NB4 (cell line): Measurements from ENCODE around the gene UQCR11.

Source experiments
- DNase-seq: peaks from one replicate; pipeline ENCODE4 v3.0.0; 2010; ENCODE audit warnings: low read depth
- H3K4me3 ChIP-seq: one replicate; pipeline ENCODE4 v1.5.1; 2011; ENCODE audit warnings: mild to moderate bottlenecking, low read depth, low read length, moderate library complexity
- MYC ChIP-seq: IDR thresholded peaks from 2 replicates; pipeline ENCODE4 v1.6.1; 2011; ENCODE audit warnings: low read depth, low read length
- POLR2A ChIP-seq: IDR thresholded peaks from 2 replicates; pipeline ENCODE4 v1.6.1; 2011; ENCODE audit warnings: mild to moderate bottlenecking; ENCODE audit not compliant: insufficient read length; ENCODE audit errors: extremely low read depth
- TF ChIP-seq, protein P1 (sequence below): IDR thresholded peaks from 2 replicates; pipeline ENCODE4 v1.6.1; 2011; ENCODE audit warnings: low read depth, low read length
- TF ChIP-seq, protein P2 (sequence below): IDR thresholded peaks from one replicate; pipeline ENCODE4 v1.5.1; 2012; ENCODE audit warnings: low read depth, low read length

Gene UQCR11

DNA sequence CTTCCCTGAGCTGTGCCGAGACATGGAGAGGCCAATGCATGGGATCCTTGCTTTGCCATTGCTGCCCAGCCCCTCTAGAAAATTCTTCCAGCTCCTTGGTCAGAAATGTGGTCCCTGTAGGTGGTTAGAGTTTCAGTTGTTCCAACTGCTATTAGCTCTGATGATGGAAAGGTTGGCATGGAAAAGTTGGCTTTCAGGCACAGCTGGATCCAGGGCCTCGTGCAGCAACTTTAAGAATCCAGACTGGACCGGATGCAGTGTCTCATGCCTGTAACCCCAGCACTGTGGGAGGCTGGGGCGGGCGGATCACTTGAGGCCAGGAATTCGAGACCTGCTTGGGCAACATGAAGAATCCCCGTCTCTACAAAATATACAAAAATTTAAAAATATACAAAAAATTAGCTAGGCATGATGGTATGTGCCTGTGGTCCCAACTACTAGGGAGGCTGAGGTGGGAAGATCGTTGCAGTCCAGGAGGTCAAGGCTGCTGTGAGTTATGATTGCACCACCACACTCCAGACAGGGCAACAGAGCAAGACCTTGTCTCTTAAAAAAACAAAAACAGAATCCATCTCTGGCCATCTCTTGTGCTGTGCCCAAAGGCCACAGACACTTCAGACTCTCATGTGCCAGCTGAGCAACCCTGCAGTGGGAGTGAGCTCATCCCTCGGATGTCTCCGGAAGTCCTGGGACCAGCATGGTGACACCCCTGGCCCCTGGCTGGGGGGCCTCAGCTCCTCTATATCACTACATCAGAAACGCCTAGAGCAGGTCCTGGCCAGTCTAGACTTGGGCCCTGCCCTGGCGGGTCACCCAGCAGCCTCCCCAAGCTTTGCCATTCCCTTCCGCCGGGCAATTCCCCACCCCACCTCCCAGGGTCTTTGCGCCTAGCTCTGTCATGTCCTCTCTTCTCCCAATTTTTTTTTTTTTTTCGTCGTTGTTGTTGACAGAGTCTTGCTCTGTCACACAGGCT lies 53.9 kb downstream of the UQCR11 start:
- H3K4me3 ChIP-seq = no peak overlapping the region
- no peak for DNase-seq
- TF ChIP-seq MYC (no peak), POLR2A (no peak)
- TF ChIP-seq, protein P1, sequence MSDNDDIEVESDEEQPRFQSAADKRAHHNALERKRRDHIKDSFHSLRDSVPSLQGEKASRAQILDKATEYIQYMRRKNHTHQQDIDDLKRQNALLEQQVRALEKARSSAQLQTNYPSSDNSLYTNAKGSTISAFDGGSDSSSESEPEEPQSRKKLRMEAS = no peak
- TF ChIP-seq, protein P2, sequence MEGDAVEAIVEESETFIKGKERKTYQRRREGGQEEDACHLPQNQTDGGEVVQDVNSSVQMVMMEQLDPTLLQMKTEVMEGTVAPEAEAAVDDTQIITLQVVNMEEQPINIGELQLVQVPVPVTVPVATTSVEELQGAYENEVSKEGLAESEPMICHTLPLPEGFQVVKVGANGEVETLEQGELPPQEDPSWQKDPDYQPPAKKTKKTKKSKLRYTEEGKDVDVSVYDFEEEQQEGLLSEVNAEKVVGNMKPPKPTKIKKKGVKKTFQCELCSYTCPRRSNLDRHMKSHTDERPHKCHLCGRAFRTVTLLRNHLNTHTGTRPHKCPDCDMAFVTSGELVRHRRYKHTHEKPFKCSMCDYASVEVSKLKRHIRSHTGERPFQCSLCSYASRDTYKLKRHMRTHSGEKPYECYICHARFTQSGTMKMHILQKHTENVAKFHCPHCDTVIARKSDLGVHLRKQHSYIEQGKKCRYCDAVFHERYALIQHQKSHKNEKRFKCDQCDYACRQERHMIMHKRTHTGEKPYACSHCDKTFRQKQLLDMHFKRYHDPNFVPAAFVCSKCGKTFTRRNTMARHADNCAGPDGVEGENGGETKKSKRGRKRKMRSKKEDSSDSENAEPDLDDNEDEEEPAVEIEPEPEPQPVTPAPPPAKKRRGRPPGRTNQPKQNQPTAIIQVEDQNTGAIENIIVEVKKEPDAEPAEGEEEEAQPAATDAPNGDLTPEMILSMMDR = no peak

DNA sequence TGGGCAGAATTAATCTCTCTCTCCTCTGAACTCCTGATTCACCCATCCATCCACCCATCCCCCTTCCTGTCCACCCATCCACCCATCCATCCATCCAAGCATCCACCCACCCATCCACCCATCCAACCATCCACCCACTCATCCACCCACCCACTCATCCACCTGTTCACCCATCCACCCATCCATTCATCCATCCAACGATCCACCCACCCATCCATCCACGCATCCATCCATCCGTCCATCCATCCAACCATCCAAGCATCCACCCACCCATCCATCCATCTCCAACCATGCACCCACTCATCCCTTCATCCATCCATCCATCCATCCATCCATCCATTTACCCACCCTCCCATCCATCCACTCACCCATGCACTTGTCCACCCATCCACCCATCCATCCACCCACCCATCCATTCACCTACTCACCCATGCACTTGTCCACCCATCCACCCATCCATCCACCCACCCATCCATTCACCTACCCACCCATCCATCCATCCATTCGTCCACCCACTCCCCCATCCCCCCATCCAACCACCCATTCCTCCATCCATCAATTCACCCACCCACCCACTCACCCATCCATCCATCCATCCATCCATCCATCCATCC lies 55.8 kb downstream of the UQCR11 start:
- no peak overlapping the region for H3K4me3 ChIP-seq
- no peak for DNase-seq
- TF ChIP-seq MYC (no peak), POLR2A (no peak)
- TF ChIP-seq, protein P2 = no peak
- TF ChIP-seq, protein P1 = no peak
